GM08714 (cell line): ENCODE measurements around the gene DOK4.
A peak's percentile ranks its signal among the peaks of the same experiment; 100 is the strongest.
"Not testable (repeated sequence)": the region's sequence is repeated elsewhere in the genome, so short reads cannot be mapped to it uniquely, and the experiment has no call there.

Experiments
- H3K4me3 ChIP-seq: fragments of 200-500 bp; sonication (Bioruptor generic); 2 replicates; pipeline ENCODE4 v1.5.1; 2014; ENCODE audit warnings: mild to moderate bottlenecking, low read length, inconsistent platforms
- ZNF274 ChIP-seq: IDR thresholded peaks from 2 replicates; pipeline ENCODE4 v1.6.1; 2012; ENCODE audit warnings: mild to moderate bottlenecking, low read depth, low read length

The DOK4 gene

DNA sequence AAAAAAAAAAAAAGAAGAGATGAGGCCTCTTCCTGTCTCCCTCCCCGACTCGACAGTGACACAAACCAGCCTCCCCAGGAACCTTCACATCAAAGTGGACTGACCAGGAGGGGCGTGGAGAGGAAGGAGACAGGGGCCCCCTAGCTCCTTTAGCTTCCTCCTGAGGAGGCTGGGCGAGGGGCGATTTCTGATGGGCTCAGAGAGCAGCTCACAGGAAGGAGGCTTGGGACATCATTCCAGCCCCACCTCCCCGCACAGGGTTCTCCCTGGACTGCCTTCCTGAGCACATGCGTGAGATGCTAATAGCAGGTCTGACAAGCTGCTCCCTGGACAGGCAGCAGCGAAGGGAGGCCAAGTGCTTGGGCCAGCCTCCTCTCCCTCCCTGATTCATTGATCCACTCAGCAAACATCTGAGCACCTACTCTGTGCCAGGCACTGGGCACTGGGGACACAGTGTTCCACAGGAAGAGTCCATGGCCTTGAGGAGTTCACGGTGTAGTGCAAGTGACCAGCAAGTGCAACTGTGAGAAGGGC, 14.4 kb upstream of the DOK4 start:
- TF ChIP-seq ZNF274 = no peak
- no peak overlapping the region for H3K4me3 ChIP-seq

DNA sequence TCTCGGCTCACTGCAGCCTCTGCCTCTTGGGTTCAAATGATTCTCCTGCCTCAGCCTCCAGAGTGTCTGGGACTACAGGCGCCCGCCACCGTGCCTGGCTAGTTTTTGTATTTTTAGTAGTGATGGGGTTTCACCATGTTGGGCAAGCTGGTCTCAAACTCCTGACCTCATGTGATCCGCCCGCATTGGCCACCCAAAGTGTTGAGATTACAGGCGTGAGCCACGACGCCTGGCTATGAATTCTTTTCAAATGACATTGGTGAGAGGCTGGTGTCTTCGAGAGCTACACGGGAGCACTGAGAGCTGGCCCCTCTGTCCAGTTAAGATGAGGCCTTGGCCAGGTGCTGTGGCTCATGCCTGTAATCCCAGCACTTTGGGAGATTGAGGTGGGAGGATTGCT, 13.6 kb upstream of the DOK4 start:
- H3K4me3 ChIP-seq = not testable (repeated sequence)

DNA sequence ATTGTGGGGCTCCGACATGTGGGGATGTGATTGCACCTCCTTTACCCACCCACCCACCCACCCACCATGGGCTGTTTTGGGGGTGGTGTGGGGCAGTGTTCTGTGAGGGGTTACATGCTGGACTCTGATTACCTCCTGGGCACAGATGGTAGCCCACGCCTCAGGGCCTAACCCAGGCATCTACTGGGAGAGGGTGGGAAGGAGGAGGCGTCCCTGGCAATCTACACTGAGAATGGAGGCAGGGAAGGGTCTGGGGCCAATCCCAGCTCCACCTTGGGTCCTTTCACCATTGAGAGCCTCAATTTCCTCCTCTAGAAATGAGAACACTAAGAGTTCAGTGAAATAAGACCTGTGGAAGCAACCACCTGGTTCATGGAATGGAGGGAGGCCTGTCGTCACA, 11.7 kb upstream of the DOK4 start:
- no peak overlapping the region for H3K4me3 ChIP-seq
- TF ChIP-seq ZNF274 = no peak

DNA sequence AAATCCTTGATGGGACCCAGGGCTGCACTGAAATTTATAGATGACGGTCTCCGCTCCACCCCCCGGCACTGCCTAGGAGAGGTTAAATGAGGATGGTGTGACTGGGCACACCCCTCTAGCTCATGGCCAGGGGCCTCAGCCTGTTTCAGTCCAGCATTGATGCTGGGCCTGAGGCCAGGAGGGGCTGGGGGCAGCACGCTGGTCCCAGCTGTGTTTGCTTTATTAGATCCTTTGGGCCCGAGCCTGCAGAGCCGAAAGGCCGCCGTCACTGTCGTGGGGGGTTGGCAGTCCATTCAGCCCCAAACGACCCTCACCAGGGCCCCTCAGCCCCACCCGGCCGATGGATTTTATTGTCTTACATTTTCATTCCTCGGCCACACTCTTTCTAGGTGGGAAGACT, 10.8 kb upstream of the DOK4 start:
- TF ChIP-seq ZNF274 = no peak

DNA sequence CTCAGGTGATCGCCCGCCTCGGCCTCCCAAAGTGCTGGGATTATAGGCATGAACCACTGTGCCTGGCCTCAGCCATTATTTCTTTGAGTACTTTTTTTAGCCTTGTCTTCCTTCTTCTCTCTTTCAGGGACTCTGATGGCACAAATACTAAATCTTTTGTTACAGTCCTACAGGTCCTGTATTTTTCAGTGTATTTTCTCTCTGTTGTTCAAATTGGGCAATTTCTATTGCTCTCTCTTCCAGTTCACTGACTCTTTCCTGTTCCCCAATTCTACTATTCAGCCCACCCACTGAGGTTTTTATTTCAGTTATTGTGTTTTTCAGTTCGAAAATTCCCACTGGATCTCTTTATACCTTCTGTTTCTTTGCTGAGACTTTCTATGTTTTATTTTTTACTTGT, 7.5 kb upstream of the DOK4 start:
- no peak overlapping the region for H3K4me3 ChIP-seq
- TF ChIP-seq ZNF274 = no peak

More for the DNA sequence above, 10.8 kb upstream of the DOK4 start:
- no peak overlapping the region for H3K4me3 ChIP-seq

DNA sequence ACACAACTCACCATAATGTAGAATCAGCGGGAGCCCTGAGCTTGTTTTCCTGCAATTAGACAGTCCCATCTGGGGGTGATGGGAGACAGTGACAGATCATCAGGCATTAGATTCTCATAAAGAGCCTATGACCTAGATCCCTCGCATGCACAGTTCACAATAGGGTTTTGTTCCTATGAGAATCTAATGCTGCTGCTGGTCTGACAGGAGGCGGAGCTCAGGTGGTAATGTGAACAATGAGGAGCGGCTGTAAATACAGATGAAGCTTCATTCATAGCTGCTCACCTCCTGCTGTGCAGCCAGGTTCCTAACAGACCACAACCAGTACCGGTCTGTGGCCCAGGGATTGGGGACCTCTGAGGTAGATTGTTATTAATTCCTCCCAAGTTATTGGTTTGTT, 2.9 kb upstream of the DOK4 start:
- no peak for TF ChIP-seq ZNF274

DNA sequence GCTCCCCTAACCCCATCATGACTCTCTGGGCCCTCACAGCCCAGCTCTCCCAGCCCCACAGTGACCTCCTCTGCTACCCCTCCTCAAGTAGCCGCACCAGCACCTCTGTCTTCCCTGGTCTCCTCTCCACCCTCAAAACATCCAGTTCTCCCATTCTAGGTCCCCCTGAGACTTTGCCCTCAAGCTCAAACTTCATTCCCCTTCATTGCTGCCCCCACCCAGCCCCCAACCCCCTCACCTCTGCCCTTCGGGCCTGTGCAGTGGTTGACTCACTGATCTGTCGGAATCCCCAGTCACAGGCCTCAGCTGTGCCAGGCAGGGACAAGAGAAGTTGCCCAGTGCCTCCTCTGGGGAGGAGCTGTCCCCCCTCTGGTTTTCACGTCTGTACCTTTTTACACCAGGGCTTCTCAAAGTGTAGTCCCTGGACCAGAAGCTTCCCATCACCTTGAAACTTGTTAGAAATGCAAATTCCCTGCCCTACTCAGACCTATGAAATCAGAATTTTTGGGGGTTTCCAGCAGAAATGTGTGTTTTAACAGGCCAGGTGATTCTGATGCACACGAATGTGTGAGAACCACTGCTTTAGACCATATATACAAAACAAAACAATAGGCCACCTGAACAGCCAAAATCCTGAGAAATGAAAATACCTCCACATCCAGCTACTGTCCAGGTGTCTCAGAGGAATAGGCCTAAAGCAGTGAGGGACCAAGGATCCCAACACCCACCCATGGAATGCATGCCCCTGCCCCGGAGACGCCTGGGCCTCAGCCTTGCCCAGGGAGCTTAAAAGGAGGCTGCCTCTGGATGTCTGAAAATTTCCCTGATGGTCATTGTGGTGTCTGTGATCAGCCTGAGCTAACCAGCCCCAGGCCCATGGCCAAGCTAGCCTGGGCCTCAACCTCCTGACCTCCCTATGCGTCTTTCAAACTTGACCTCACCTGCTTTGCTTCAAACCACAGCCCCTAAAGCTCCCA, 853 bp upstream of the DOK4 start:
- TF ChIP-seq ZNF274 = no peak
- peak overlapping the region; percentile 20; the same call in 1 of the 2 replicates for H3K4me3 ChIP-seq

More for the DNA sequence above, 2.9 kb upstream of the DOK4 start:
- no peak overlapping the region for H3K4me3 ChIP-seq

DNA sequence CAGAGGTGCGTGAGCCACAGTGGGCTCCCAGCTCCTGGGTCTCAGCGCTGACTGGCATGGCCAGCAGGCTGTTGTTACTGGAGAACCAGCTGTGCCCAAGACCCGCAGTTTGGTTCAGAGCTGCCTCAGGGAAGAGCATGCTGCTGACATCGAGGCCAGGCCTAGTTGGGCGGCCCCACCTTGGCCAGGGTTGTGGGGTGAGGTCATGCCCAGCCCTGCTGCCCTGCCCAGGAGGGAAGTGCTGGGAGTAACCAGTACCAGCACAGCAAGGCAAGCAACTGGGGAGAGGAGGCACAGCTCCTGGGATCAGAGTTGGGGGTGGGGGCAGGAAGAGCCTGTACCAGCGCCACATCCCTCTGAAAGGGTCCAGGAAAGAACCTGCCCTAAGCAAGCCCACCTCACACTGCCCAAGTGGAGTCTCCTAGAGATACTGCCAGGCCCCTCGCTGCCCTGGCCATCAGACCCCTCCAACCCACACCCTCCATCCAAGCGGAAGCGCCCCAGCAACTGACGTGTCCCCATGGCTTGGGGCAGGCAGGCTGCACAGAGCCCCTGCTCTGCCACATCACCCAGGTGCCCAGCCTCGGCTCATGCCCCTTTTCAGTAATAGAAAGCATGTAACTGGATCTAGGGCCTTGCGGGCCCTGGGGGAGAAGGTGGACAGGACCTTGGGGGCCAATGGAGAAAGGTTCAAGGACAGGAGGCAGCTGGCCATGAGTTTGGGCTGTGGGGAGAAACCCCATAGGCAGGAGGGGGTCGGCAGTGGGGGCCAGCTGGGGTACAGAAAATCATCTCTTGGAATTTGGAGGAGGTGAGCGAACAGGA, 990 bp downstream of the DOK4 start:
- TF ChIP-seq ZNF274 = no peak
- peak overlapping the region; percentile 63; the same call in 1 of the 2 replicates for H3K4me3 ChIP-seq

DNA sequence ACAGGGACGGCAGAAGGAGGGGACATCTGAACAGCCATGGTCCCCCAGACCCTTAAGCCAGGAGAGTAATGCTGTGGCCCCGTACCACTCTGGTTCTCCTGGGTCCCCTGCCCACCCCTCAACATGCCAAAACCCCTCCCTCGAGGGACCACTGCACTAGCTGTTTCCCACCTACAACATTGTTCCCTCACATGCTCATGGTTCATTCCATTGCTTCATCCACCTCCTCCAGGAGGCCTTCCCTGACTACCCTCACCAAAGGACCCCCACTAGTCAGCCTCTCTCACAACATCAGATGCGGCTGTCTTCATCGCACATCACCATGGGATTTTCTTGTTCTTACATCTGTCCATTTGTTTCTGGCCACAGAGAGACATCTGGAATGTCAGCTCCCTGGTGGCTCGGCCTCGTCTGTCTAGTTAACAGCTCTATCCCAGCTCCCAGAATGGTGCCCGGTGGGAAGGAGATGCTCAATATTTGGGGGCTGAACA, 1.7 kb downstream of the DOK4 start:
- no peak for TF ChIP-seq ZNF274
- no peak overlapping the region for H3K4me3 ChIP-seq

DNA sequence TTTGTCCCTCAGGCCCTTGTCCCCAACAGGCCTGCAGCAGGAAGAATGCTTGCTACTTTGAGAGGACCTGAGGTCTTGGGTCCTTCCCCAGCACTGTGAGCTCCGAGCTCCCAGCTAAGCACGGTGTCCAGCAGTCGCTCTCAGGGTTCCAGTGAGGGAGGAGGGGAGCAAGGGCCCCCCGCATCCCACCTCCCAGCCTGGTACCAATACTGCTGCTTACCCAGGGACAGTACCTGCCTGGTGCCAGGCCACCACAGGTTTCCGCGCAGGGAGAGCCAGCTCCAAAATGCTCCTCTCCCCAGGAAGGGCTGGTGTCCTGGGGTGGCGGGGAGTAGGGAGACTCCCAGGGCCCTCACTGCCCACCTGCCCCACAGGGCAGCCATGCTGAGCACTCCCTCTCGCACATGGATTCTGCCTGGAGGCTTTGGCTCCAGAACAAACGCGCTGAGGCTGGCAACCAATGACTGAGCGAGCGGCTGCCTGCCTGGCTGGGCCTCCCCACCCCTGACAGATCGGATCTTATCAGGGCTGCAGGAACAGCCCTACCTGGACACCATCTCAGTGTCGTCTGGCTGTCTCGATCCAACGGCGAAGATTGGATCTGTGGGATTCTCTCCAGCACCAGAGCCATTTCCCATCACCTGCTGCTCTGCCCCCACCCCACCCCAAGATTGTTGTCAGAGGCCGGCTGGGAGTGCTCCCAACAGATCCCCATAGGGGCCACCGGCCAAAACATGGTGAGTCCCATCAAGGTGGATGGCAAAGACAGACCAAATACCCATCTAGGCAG, 2.4 kb downstream of the DOK4 start:
- no peak for TF ChIP-seq ZNF274
- H3K4me3 ChIP-seq = no peak overlapping the region

DNA sequence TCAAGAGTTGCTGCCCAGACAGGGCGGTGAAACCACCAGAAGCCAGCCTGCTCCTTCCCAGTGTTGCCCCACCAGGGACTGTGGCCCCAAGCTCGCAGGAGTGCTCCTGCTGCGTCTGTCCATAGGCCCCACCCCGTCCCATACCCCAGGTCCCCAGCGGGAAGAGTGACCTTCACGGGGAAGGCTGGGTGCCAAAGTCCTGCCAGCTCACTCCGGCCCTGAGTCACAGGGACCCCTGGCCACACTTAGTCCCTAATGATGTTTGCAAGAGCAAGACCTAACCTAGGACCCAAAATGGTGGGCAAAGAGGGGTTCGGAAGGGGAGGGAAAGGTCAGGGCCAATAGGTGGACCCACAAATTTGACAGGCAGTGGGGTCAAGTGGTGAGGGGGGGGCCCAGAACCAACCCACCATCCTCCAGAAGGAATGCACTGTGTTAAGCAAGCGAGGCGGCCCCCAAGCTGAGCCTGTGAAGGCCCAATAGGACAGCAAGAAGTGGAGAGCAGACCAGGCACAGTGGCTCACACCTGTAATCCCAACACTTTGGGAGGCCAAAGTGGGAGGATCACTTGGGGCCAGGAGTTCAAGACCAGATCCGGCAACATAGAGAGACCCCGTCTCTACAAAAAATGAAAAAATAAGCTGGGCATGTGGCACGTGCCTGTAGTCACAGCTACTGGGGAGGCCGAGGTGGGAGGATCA, 3.3 kb downstream of the DOK4 start:
- TF ChIP-seq ZNF274 = no peak
- no peak overlapping the region for H3K4me3 ChIP-seq

DNA sequence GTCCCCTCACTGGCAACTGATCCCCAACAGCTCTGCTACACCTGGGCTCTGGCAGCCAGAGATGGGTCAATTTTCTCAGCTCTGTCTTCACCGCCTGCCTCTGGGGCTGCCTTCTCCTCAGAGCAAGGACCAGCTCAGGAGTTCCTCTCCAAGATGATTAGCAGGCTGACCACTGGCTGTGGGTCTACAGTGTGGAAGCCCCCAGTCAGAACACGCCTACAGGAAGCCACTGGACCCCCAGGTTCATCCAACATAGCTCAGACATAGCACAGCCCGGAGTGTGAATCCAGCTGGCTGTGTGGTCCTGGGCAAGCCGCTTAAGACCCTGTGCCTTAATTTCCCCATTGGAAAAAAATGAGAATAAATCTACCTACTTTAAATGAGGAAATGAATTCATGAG, 4.9 kb downstream of the DOK4 start:
- no peak overlapping the region for H3K4me3 ChIP-seq
- TF ChIP-seq ZNF274 = no peak

DNA sequence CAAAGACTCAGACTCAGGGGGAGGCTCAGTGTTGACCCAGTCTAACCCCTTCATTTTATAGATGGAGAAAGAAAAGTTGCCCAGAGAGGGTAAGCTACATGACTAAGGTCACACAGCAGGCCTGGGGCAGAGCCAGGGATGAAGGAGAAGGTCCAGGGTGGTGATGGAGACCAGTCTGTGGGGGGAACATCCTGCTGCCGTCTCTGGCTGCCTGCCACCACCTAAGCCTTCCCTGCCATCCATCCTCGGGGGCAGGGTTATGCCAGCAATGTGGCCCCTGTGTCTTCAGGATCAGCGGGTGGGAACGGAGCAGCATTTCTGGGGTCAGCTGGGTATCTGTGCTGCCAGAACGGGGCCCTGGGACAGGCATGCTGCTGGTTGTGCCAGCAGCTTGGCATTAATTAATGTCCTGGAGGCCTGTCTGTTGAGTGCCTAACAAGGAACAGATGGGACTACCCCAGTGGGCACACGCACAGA, 5.5 kb downstream of the DOK4 start:
- TF ChIP-seq ZNF274 = no peak
- no peak overlapping the region for H3K4me3 ChIP-seq
